Testis (tissue), 2 donors: ENCODE measurements around the gene MAML3.

ENCODE experiments used
- POLR2A ChIP-seq: fragments of 450-650 bp; IDR thresholded peaks from one replicate; pipeline ENCODE4 v1.6.1; 2017; ENCODE audit warnings: antibody characterized with exemption, mild to moderate bottlenecking, moderate library complexity
- TF ChIP-seq, protein P1 (sequence below), 3 experiments: fragments of 450-650 bp in 2 of 3; fragments of 200-600 bp in 1 of 3; sonication (generic) in 1 of 3; IDR thresholded peaks; one replicate each; pipeline ENCODE4 v1.5.1; 2016 to 2019; ENCODE audit warnings: antibody characterized with exemption in 3 of 3, mild to moderate bottlenecking in 2 of 3, moderate library complexity in 1 of 3

DNA sequence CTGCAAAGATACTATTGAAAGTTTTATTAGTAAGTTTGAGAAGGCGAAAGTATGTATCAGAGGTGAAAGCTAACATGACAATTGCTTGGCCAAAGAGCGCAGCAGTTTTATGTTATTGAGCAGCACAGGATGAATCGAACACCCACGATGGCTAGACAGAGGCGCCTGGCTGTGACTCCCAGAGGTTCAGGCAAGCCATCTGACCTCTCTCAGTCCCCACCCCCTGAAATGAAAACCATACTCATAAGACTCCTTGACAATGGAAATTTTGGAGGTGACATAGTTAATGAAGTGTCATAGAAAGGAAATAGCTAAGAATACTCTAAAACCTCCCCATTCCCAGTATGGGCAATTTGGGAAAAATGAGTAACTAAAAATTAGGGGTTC is 417.7 kb downstream of the MAML3 start:
- TF ChIP-seq, protein P1, sequence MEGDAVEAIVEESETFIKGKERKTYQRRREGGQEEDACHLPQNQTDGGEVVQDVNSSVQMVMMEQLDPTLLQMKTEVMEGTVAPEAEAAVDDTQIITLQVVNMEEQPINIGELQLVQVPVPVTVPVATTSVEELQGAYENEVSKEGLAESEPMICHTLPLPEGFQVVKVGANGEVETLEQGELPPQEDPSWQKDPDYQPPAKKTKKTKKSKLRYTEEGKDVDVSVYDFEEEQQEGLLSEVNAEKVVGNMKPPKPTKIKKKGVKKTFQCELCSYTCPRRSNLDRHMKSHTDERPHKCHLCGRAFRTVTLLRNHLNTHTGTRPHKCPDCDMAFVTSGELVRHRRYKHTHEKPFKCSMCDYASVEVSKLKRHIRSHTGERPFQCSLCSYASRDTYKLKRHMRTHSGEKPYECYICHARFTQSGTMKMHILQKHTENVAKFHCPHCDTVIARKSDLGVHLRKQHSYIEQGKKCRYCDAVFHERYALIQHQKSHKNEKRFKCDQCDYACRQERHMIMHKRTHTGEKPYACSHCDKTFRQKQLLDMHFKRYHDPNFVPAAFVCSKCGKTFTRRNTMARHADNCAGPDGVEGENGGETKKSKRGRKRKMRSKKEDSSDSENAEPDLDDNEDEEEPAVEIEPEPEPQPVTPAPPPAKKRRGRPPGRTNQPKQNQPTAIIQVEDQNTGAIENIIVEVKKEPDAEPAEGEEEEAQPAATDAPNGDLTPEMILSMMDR (IDR thresholded peaks at IDR 0.05): no peak
- no peak for TF ChIP-seq POLR2A
